Mononuclear cell (primary cell): Measurements from ENCODE around the gene HOXC4. TPM values are rescaled to one million over a fixed set of nuclear protein-coding genes. Genes with fewer than 3 reads are reported as not detected.

Source experiments
- H3K27me3 ChIP-seq: 2 replicates; pipeline ENCODE4 v1.6.0; 2011; ENCODE audit warnings: low read length, control low read depth; ENCODE audit not compliant: insufficient read depth
- H3K4me1 ChIP-seq: 2 replicates; pipeline ENCODE4 v1.5.1; 2011; ENCODE audit warnings: mild to moderate bottlenecking, low read length, control low read depth; ENCODE audit not compliant: insufficient read depth
- H3K4me3 ChIP-seq: 2 replicates; pipeline ENCODE4 v1.5.1; 2011; ENCODE audit warnings: mild to moderate bottlenecking, low read length, moderate library complexity
- H3K9me3 ChIP-seq: 2 replicates; pipeline ENCODE4 v1.5.1; 2011; ENCODE audit warnings: low read depth, mild to moderate bottlenecking, control low read depth, low read length
- total RNA-seq: library from RNA; depleted of rRNA; stranded (reverse); fragments of >200 nt; gene quantifications from one replicate; pipeline ENCODE4 v1.2.3, GENCODE V29; 2012

Gene HOXC4
- total RNA-seq, 1 donor, result 0.42 TPM

DNA sequence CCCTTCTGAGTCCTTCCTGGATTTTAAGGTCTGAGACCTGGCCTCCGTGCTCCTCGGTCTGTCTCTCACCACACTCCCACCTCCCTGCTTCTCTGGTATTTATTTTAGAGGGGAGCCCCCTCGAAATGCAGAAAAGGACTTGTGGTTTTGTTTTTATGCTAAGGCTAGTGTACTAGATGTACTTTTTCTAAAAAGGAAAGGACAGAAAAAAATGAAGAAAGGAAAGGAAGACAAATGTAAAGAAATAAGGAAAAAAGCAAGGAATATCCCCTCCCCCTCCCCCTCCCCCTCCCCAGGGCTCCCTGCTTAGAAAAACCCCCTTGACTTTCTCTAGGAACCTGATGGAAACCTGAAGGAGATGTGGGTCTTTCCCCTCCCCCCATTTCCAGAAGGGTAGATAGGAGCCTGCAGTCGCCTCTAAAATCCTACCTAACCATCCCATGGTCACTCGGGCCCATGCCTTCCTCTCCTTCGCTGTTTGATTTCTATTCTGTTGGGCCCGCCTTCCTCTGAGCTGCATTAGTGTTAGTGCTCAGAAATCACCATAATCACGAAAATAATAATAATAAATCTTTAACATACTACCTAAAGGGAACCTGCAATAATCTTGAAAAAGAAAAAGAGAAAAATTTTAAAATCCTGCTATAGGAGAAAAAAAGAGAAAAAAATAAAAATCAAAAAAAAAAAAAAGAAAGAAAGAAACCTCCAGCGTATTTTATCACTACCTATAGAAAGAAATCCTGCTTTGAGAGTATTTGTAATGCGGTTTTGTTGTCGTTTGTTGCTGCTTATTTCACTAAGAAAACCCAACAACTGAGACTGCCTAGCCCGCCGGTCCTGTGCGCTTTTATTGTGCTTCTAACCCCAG is 41.7 kb upstream of the HOXC4 start:
- peaks cover 91% of the 10 kb centered on the region for H3K27me3 ChIP-seq

DNA sequence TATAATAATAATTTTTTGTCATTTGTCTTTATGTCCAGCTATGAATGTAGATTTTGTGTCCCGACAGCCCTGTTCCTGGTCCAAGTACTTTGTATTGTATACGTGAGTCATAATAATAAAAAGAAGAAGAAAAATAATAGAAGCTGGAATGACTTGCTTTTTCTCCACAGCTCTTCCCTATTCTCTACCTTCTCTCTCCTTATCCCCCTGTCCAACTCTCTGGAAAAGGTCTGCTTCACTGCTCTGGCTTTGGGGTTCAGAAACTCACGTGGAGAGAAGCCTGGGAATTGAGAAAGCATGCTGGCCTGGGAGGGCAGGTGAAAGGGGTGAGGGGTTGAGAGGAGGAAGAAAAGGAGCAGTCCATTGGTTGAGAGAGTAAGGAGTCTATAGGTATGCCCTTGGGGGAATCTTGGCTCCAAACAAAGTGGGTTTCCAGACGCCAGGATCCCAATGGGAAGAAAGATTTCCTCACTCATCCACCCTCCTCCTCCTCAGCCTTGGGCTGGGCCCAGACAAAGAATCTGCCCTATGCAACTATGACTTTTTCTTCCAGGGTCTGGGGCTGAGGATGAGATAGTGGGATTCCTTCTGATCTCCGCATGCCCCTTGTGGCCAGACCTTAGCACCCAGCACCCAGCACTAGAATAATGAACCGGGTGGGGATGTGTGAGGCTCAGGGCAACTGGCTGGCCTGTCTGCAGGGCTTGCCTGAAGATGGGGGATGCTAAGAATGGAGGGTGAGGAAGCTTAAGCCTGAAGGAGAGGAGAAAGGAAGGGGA is 40.8 kb upstream of the HOXC4 start:
- Histone ChIP-seq H3K4me1 (peaks cover 12% of the 10 kb centered on the region), H3K4me3 (no peak overlapping the region), H3K27me3 (peaks cover 90% of the 10 kb centered on the region), H3K9me3 (no peaks in the 10 kb centered on the region)

More for the DNA sequence above, 41.7 kb upstream of the HOXC4 start:
- no peaks in the 10 kb centered on the region for H3K9me3 ChIP-seq
- peaks cover 11% of the 10 kb centered on the region for H3K4me1 ChIP-seq
- H3K4me3 ChIP-seq, result no peak overlapping the region

DNA sequence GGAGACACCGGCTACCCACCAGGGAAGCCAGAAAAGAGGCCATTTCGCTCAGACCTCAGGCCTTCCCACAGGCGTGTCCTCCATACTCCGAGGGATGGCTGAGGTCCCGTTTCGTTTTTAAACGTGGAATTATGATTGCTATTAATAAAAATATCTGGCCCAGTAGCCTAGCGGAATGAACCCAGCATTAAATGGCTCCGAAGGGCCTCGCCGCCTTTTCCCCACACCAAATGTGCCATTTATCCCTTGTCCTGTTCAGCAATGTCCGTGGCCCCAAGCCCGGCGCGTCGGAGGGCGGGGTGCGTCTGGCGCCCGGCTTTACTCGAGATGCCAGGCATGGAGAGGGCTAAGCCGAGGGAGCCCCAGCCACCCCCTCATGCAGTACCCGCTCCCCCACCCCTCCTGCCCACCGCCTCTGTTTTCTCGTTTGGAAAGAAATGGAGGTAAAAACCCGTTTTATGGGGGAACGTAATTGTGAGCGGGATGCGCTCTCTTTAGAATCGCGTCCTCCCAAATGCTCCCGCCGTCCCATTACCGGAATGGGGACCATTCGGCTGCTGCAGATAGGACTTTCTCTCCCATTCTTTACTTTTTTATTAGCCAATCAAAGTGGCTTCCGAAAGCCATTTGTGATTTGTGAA is 39.1 kb upstream of the HOXC4 start:
- Histone ChIP-seq H3K27me3 (peaks cover 92% of the 10 kb centered on the region), H3K4me3 (no peak overlapping the region), H3K9me3 (no peaks in the 10 kb centered on the region), H3K4me1 (peaks cover 22% of the 10 kb centered on the region)

DNA sequence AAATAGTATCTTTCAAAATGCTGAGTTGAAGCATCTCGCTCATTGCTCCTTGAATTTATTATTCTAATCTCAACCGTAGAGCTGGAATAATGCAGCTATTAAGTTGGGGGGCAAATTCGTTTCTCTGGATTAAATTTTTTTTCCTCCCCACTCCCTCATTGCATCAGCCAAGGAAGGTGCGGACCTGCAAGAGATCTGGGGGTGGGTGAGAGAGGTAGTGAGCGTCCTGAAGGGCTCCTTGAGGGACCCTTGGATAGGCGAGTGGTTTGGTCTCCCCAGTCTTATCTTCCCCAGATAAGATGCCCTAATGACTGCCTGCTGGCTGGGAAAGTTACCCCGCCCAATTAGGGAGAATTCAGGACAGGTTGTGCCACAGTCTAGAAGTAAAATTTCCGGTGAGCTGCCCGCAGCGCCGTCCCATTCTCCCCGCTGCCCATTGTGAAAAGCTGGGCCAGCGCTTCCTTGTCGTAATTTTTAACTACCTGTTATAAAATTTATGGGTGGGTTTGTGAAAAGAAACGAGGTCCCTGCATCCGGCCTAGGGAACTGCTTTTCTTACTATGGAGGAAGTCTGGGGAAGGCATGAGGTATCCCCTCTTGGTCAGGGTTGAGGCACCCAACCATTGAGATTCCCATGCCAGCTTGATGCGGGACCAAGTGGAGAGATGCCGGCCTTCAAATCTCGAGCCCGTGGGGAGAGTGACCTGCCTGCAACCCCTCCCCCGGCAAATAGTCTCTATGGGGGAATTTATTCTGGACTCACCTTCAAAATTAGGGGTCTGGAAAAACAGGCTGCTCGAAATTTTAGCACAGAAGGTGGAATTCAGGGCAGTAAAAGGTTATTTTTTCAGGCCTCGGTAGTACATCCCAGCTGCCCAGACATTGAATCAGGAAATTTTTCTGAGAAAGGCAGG is 38.4 kb upstream of the HOXC4 start:
- Histone ChIP-seq H3K4me3 (no peak overlapping the region), H3K4me1 (peaks cover 22% of the 10 kb centered on the region)

DNA sequence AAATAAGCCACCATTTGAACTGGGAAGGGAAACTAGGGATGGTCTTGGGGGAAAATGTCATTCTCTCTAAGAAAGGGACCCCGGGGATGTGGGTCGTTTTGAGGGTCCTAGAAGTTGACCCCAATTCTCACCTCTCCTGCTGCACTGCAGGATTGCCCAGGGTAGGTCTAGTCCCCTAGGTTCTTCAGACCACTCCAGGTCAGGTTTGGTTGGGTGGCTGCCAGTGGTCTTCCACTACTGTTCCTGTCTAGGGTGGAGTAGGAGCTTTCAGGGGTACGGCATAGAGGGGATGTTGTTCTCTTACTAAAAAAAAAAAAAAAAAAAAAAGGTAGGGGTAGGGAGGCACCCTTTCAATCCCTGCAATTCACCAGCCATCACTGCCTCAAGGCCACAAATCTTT is 37.6 kb upstream of the HOXC4 start:
- H3K4me3 ChIP-seq, result no peak overlapping the region
- peaks cover 19% of the 10 kb centered on the region for H3K4me1 ChIP-seq

More for the DNA sequence above, 38.4 kb upstream of the HOXC4 start:
- Histone ChIP-seq H3K27me3 (peaks cover 92% of the 10 kb centered on the region), H3K9me3 (no peaks in the 10 kb centered on the region)

DNA sequence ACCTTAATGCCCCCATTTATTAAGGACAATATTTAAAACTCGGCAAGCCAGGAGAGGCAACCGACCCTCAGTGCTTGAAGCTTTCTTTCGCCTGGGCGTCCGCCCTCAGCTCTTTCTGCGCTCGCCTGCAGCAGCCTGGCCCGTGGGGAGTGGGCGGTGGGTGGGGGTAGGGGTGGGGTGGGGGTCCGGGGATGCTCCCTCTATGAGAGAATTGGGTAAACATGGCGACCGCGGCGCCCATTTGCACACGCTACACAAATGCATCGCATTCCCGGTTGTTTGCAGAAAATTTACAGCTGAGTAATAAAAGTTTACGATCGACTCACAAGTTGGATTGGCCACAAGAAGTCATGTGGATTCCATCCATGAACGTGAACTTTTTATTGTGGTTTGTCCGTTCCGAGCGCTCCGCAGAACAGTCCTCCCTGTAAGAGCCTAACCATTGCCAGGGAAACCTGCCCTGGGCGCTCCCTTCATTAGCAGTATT is 37.1 kb upstream of the HOXC4 start:
- H3K4me3 ChIP-seq, result no peak overlapping the region
- no peaks in the 10 kb centered on the region for H3K9me3 ChIP-seq
- H3K4me1 ChIP-seq, result peaks cover 16% of the 10 kb centered on the region
- peaks cover 92% of the 10 kb centered on the region for H3K27me3 ChIP-seq

More for the DNA sequence above, 37.6 kb upstream of the HOXC4 start:
- H3K9me3 ChIP-seq, result no peaks in the 10 kb centered on the region
- peaks cover 92% of the 10 kb centered on the region for H3K27me3 ChIP-seq

DNA sequence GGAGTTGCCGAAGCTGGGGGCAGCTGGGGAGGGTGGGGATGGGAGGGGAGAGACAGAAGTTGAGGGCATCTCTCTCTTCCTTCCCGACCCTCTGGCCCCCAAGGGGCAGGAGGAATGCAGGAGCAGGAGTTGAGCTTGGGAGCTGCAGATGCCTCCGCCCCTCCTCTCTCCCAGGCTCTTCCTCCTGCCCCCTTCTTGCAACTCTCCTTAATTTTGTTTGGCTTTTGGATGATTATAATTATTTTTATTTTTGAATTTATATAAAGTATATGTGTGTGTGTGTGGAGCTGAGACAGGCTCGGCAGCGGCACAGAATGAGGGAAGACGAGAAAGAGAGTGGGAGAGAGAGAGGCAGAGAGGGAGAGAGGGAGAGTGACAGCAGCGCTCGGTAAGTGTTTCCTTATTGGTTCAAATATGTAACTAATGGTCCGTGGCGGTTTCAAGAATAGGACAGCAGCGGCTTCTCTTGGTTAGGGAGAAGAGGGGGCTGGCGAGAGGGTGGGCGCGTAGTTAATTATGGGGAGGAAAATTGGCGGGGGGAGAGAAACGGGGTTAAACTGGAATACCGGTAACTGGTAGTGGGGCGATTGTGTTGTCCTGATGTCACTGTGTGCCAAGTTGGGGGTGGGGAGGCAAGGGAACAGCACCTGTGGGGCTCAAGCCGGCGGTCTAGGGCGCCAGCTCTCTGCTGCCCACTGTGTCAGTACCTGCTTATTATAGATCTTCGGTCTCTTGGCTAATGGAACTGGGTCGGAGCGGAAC is 36.4 kb upstream of the HOXC4 start:
- peak overlapping the region; percentile 15 for H3K4me3 ChIP-seq
- no peaks in the 10 kb centered on the region for H3K9me3 ChIP-seq
- H3K4me1 ChIP-seq, result peaks cover 16% of the 10 kb centered on the region
- H3K27me3 ChIP-seq, result peaks cover 93% of the 10 kb centered on the region

DNA sequence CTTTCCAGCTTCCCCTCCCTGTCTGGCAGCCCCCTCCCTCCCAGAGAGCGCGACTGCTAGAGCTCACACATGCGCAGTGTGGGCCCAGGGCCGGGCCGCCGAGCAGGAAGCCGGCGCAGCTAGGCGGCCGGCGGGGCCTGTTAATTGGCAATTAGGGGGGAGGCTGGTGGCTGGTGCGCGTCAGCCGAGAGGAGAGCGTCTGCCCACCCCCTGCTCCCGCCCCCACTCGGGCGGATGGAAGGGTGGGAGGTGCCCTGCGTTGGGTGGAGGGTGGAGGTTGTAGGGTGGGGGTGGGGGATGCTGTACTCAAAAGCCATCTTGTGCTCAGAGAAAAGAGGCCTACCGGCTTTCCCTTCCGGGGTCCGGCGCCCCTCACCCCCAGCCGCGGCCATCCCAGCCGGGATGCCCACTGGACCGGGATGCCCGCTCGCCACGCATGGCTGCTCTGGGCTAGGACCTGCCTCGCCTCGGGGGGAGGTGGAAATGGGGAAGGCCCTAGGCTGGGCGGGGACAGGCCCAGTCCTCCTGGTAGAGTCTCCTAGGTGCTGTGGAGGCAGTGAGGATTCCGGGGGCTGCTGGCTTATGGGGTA is 35.7 kb upstream of the HOXC4 start:
- H3K4me3 ChIP-seq, result peak overlapping the region; percentile 15
- peaks cover 93% of the 10 kb centered on the region for H3K27me3 ChIP-seq
- H3K4me1 ChIP-seq, result peaks cover 16% of the 10 kb centered on the region
- H3K9me3 ChIP-seq, result no peaks in the 10 kb centered on the region

DNA sequence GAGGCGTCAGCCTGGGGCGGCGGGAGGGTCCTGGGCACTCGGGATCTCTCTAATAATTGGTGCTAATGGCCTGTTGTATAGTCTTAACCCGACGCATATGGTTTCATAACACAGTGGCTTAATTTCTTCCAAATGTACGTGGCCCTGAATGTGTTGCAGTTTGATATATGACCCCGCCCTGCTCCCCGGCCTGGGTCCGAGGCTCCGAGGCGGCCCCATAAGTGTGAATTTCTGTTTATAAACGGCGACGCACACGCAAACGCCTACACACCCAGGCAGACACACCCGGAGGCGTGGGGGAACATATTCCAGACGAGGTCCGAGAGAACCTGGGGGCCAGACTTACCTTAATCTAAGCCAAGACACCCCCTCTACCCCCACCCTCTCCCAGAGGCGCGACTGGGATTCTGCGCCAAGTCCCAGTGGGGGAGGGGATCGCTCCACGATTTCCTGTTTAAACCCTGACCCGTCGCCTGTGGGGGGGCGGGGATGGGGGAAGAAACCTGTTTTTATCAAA is 35.1 kb upstream of the HOXC4 start:
- H3K4me3 ChIP-seq, result no peak overlapping the region

DNA sequence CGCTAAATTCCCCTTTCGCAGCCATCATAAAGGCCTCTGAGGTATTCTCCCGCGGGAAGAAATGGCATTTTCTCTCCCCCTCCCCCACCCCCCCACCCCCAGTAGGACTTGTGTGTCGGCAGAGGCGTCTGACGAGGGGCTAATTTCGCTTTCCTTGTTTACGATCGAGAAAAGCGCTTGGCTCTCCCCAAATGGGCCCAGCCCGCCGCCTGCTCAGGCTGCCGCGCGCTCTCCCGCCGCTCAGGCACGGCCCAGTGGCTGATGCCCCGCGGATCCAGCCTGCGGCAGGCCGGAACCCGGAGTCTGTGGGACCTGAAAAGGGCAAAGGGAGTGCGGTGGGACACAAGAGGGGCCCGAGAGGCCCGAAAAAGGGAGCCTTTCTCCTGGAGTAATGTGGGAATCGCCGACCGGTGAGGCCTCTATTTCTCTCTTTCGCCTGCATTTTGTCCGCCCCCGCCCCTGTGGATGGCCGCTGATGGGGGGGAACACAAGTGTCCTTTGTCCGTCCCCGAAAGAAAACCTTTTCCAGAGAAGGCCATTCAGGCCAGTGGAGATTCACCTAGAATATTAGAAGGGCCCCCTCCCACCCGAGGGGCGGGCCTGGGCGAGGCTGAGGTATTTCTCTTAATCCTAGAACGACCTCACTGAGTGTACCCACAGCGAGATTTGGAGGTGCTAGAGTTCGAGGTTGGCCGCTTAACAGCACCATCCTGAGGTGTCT is 34.4 kb upstream of the HOXC4 start:
- Histone ChIP-seq H3K27me3 (peaks cover 93% of the 10 kb centered on the region), H3K4me3 (no peak overlapping the region), H3K9me3 (no peaks in the 10 kb centered on the region), H3K4me1 (peaks cover 16% of the 10 kb centered on the region)

More for the DNA sequence above, 35.1 kb upstream of the HOXC4 start:
- Histone ChIP-seq H3K9me3 (no peaks in the 10 kb centered on the region), H3K27me3 (peaks cover 93% of the 10 kb centered on the region), H3K4me1 (peaks cover 16% of the 10 kb centered on the region)

DNA sequence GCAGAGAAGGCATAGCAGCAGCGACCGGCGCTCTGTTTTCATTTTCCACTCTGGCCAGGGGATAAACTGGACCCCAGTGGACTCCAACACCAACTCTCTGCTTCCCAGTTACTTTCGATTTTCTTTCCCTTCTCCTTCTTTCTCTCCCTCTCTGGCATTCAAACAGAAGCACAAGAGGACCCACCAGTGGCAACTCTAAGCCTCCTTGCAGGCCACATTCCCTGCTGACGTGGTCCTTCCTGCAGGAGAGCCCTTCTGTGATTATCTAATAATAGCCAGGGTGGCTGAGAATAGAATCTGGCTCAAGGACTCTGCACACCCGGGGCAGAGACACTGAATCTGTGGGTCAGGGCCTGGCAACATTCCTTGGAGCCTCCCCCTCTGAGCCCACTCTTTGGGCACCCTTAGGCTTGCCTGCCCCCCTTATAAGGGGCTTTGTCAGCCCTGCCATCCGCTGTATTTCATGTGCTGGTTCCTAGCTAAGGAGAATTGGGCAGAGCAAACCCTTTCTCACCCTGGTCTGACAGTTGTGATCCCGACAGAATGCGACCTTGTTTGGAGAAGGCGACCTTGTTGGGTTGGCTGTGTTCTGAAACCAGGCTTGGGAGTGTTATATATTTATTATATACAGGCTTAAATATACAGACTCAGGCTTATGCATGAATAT is 33.6 kb upstream of the HOXC4 start:
- peaks cover 94% of the 10 kb centered on the region for H3K27me3 ChIP-seq
- H3K4me1 ChIP-seq, result peaks cover 16% of the 10 kb centered on the region
- no peak overlapping the region for H3K4me3 ChIP-seq
- no peaks in the 10 kb centered on the region for H3K9me3 ChIP-seq
